D721Med (cell line): Measurements from ENCODE around the gene FUT8.
"Not testable (repeated sequence)": the region's sequence is repeated elsewhere in the genome, so short reads cannot be mapped to it uniquely, and the experiment has no call there.

Experiments
- DNase-seq: peaks from one replicate; pipeline ENCODE4 v3.0.0; 2011; ENCODE audit warnings: low spot score; ENCODE audit not compliant: insufficient read length
- FAIRE-seq: peaks from 2 replicates; lab custom pipeline; 2011; peaks lifted over from hg19 to GRCh38; lab: Jason Lieb, UNC
- TF ChIP-seq, protein P1 (sequence below): IDR thresholded peaks from 2 replicates; pipeline ENCODE4 v1.5.1; 2012; ENCODE audit warnings: mild to moderate bottlenecking, control low read depth; ENCODE audit not compliant: insufficient read depth; ENCODE audit errors: missing control alignments

The FUT8 gene

GRCh38 chr14:65620195-65620594 lies 207.7 kb downstream of the FUT8 start:
- FAIRE-seq (no peak), DNase-seq (no peak)
- TF ChIP-seq, protein P1, sequence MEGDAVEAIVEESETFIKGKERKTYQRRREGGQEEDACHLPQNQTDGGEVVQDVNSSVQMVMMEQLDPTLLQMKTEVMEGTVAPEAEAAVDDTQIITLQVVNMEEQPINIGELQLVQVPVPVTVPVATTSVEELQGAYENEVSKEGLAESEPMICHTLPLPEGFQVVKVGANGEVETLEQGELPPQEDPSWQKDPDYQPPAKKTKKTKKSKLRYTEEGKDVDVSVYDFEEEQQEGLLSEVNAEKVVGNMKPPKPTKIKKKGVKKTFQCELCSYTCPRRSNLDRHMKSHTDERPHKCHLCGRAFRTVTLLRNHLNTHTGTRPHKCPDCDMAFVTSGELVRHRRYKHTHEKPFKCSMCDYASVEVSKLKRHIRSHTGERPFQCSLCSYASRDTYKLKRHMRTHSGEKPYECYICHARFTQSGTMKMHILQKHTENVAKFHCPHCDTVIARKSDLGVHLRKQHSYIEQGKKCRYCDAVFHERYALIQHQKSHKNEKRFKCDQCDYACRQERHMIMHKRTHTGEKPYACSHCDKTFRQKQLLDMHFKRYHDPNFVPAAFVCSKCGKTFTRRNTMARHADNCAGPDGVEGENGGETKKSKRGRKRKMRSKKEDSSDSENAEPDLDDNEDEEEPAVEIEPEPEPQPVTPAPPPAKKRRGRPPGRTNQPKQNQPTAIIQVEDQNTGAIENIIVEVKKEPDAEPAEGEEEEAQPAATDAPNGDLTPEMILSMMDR, result no peak

DNA sequence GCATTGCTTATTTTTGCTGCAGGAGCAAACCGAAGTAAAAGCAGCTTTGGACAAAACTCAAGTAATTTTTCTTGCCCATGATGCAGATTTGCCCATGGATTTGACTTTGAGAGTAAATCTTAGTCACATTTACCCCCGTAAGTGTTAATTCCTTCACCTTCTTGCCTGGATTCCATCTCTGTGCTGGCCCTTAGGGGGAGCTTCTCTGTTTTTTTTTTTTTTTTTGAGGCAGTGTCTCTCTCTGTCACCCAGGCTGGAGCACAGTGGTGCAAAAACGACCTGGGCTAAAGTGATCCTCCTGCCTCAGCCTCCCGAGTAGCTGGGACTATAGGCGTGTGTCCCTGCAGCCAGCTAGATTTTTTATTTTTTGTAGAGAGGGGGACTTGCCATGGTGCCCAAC lies 210.2 kb downstream of the FUT8 start:
- TF ChIP-seq, protein P1, result no peak
- no peak for FAIRE-seq
- no peak for DNase-seq

DNA sequence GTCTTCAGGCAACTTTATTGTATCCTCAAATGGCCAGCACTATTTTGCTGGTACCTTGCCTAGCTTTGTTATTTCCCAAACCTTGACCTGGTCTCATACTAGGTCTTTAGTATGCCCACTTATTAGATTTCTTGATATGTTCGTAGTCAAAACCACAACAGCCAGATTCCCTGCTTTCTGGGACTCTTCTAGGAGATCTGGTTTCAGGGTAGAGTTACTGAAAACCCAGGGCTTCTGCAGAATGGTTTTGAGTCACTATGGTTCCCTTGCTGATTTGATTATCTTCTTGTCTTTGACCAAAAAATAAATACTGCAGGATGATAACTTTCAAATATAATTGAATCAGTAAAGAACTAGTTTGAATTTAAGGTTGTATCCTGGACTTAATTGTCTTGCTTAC lies 211.2 kb downstream of the FUT8 start:
- TF ChIP-seq, protein P1, result no peak
- no peak for DNase-seq
- no peak for FAIRE-seq

- TF ChIP-seq, protein P1, result no peak
- no peak for FAIRE-seq
Observed at GRCh38 chr14:65627315-65627714, 214.8 kb downstream of the FUT8 start.

DNA sequence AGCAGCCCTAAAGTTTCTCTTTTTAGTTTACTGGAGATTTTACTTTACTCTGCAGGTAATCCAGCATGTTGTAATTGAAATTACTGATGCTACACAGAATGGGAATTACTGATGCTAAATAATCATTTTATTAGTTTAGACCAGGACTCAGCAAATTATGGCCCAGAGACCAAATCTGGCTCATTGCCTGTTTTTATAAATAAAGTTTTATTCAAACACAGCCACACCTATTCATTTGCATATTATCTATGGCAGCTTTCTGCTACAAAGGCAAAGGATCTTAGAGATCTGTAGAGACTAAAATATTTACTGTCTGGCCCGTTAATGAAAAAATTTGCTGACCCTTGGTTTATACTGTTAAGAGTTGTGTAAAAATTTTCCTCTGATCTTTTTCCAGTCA lies 216.1 kb downstream of the FUT8 start:
- FAIRE-seq (no peak), DNase-seq (no peak)
- TF ChIP-seq, protein P1, result no peak

More at GRCh38 chr14:65627315-65627714, 214.8 kb downstream of the FUT8 start:
- no peak for DNase-seq

- FAIRE-seq (no peak), DNase-seq (no peak)
- TF ChIP-seq, protein P1, result no peak
Observed at GRCh38 chr14:65631040-65631439, 218.5 kb downstream of the FUT8 start.

DNA sequence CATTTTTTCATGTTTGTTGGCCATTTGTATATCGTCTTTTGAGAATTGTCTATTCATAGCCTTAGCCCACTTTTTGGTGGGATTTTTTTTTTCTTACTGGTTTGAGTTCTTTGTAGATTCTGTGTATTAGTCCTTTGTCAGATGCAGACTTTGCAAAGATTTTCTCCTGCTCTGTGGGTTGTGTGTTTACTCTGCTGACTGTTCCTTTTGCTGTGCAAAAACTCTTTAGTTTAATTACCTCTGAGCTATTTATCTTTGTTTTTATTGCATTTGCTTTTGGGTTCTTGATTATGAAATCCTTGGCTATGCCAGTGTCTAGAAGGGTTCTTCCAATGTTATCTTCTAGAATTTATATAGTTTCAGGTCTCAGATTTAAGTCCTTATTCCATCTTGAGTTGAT lies 220.0 kb downstream of the FUT8 start:
- DNase-seq, result no peak
- FAIRE-seq, result no peak
- TF ChIP-seq, protein P1, result no peak

DNA sequence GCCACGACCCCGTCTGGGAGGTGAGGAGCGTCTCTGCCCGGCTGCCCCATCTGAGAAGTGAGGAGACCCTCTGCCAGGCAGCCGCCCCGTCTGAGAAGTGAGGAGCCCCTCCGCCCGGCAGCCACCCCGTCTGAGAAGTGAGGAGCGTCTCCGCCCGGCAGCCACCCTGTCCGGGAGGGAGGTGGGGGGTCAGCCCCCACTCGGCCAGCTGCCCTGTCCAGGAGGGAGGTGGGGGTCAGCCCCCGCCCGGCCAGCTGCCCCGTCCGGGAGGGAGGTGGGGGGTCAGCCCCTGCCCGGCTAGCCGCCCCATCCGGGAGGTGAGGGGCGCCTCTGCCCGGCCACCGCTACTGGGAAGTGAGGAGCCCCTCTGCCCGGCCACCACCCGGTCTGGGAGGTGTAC lies 221.1 kb downstream of the FUT8 start:
- DNase-seq, FAIRE-seq: not testable (repeated sequence)
